ENCODE results near the gene EPHA2.
"Not testable (repeated sequence)": the region's sequence is repeated elsewhere in the genome, so short reads cannot be mapped to it uniquely, and the experiment has no call there.

EPHA2 gene

GRCh38 chr1:16117369-16117768 is 38.5 kb downstream of the EPHA2 start:
- no peak for DNase-seq

GRCh38 chr1:16116625-16117024 is 39.2 kb downstream of the EPHA2 start:
- DNase-seq = no peak

GRCh38 chr1:16116002-16116401 is 39.9 kb downstream of the EPHA2 start:
- DNase-seq = no peak

- no peak for DNase-seq
These were observed 40.3 kb downstream of the EPHA2 start for GRCh38 chr1:16115468-16115983.

GRCh38 chr1:16114527-16115467 is 41.1 kb downstream of the EPHA2 start:
- DNase-seq = no peak

GRCh38 chr1:16112596-16113555 is 43.0 kb downstream of the EPHA2 start:
- no peak for DNase-seq

GRCh38 chr1:16111771-16112595 is 43.9 kb downstream of the EPHA2 start:
- DNase-seq = no peak

GRCh38 chr1:16110884-16111283 is 45.0 kb downstream of the EPHA2 start:
- no peak for DNase-seq

GRCh38 chr1:16110456-16110855 is 45.4 kb downstream of the EPHA2 start:
- no peak for DNase-seq

- no peak for DNase-seq
These were observed 46.3 kb downstream of the EPHA2 start for GRCh38 chr1:16109571-16109970.

- DNase-seq = not testable (repeated sequence)
These were observed 48.8 kb downstream of the EPHA2 start for GRCh38 chr1:16107039-16107438.

GRCh38 chr1:16101623-16102022 is 54.2 kb downstream of the EPHA2 start:
- no peak for DNase-seq

GRCh38 chr1:16099412-16099811 is 56.5 kb downstream of the EPHA2 start:
- no peak for DNase-seq

- no peak for DNase-seq
These were observed 60.4 kb downstream of the EPHA2 start for GRCh38 chr1:16095447-16095846.

GRCh38 chr1:16094453-16095158 is 61.3 kb downstream of the EPHA2 start:
- DNase-seq = no peak

- no peak for DNase-seq
These were observed 62.3 kb downstream of the EPHA2 start for GRCh38 chr1:16093611-16094010.

- DNase-seq = no peak
These were observed 62.9 kb downstream of the EPHA2 start for GRCh38 chr1:16092923-16093511.

GRCh38 chr1:16092097-16092922 is 63.6 kb downstream of the EPHA2 start:
- no peak for DNase-seq

- no peak for DNase-seq
These were observed 64.6 kb downstream of the EPHA2 start for GRCh38 chr1:16091296-16091695.

- DNase-seq = no peak
These were observed 65.6 kb downstream of the EPHA2 start for GRCh38 chr1:16090076-16090826.
